NCI-H446 (cell line): ENCODE measurements around the gene AGAP3.
A peak's percentile ranks its signal among the peaks of the same experiment; 100 is the strongest.

ENCODE experiments used
- DNase-seq, 2 experiments: peaks; one replicate each; lab custom pipeline; 2025; lab: John Stamatoyannopoulos, UW

AGAP3 gene

DNA sequence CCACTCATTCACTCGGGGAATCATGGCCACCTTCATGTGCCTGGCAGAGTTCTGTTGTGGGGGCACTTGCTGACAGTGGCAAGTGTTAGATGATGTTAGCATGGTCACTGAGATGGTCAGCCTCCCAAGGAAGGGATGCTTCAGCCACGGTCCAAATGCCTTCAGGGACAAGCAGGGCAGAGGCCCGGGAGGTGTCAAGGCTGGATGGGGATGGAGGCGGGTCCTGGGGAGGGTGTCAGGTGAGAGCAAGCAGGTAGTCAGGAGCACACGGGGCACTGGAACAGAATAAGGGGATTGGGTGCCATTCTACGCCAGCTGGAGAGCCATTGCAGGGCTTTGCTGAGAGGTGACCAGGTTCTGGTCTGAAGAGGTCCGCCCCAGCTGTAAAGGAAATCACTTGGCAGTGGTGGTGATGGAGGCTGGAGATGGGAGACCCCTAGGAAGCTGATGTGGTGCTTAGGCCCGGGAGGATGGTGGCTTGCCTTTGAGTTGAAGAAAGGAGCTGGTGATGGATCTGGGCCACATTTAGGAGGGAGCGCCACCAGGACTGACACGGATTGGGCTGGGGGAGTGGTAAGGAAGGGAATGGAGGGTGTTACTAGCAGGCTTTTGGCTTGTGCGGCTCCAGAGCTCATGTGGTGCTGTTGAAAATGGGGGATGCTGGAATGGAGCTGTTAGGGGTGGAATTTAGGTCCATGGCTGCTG lies 24.1 kb downstream of the AGAP3 start:
- no peak for DNase-seq

DNA sequence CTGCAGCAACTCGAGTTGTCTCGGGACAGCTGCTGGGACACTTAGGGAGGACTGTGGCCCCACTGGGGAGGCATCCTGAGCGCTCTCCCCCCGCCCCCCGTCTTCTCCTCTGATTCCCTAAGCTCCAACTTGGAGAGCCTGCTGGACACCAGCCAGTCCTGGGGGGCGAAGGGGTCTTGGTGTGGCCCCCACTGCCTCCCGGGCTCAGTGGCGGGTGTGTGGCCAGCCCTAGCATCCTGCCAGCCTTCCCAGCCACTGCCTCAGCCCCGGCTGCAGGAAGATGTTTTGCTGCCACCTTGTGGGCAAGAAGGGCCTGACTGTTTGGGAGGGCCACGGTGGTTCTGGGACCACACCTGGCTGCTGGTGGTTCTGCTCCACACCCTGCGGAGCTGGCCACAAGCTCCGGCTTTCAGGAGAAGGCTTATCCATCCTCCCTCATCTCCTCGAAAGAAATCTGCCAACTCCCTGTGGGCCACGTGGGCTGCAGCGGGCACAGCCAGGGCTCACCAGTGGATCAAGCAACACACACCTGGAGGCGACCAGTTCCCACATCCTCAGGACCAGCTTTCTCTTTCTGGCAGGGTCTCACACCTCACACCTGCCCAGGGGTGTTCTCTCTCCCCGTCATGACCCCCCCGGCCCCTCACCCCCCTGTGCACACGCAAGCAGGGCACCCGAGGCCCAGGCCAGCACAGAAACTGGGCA lies 24.8 kb downstream of the AGAP3 start:
- DNase-seq = peak in 1 of 2 experiments; percentile 65

DNA sequence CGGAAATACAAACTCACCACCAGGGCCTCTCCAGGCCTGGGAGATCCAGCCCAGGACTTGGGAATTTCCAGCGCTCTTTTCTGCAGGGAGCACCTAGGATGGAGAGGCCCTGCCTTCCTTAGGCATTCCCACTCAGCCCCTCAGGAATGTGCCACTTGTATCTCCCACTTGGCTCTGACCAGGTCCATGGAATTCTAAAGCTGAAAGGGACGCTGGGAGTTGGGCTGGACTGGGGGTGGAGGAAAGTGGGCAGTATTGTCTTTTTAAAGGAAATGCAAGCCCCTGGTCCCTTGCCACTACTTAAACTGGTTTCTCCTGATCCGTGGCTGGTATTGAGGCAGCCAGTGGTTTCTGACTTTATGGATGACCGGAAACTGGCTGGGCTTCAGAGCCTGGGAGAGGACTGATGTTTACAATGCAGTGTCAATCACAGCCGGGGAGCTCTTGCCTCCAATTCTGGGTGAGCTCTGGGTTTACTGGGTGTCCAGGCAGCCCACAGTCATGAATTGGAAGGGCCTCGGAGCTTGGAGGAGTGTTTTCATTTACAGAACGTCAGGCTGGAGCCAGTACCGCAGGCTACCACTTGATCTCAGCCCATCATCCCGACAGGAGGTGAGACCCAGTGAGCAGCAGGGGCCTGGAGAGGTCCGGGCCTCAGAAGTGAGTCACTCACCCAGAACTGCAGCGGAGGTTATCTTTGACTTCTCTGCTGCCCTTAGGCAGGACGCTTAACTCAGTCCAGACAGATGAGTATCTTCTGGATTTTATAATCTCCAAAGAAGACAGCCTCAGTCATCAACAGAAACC lies 27.3 kb downstream of the AGAP3 start:
- no peak for DNase-seq

DNA sequence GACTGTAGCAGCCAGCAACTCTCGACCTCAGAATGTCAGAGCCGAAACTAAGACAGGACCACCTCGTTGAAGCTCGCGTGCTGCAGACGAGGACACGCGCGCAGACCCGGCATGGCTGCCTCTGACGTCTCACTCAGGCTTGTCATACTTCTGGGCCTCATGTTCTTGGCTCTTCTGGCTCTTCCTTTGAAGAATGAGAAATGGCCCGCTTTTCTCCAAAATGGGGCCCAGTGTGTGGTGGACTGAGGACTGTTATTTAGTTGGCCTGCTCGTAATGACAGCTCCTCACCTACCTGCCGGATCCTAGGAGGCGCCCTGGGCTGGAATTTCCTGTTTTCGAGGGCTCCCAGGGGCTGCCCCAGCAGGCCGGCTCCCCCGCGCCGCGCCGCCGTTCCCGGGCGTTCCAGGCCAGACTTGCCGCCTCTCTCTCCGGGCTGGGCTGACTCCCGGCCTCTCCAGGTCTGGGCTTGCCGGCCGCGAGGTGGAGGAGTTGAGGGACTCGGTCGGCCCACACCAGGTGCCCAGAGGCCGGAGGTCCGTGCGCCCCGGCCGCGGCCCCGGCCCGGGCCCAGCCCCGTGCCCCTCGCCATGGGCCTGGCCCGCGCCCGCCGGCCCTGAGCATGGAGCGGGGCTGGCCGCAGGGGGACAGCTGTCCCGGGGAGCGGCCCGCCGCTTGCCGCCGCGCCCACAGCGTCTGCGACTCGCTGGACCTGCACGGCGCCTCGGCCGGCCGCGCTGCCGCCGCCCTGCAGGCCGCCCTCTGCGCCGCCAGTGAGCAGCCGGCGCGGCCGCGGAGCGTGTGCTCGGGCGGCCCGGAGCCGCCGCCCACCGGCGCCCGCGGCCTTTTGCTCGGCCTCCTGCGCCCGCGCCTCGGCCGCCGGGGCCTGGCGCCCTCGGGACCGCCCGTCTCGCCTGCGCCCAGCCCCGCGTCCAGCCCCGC lies 28.1 kb downstream of the AGAP3 start:
- DNase-seq = no peak

DNA sequence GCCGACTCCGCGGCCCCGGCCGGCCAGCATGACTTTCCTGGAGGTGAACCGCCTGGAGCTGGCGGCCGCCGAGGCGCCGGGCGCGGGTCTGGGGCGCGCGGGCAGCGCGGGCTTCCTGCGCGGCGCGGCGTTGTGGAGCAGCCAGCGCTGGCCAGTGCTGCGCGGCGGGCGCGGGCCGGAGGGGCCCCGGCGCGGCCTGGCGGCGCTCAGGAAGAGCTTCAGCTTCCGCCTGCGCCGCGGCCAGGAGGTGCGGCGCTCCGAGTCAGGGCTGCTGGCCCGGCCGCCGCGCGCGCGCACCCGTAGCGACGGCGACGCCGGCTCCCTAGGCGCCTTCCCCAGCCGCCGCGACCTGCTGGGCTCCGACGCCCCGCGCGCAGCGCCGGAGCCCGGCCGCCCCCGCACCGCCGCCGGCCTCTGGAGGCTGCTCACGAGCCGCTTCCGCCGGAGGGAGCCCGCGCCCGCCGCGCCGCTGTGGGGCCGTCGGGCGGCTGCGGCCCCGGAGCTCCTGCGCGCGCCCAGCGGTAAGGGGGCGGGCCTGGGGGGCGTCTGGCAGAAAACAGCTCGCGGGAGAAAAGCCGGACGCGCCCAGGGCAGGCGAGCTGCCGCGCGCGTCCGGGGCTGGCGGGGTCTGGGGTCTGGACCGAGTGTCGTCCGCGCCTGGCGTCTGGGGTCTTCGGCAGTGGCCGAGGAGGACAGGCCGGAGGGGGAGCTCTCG lies 29.0 kb downstream of the AGAP3 start:
- no peak for DNase-seq

DNA sequence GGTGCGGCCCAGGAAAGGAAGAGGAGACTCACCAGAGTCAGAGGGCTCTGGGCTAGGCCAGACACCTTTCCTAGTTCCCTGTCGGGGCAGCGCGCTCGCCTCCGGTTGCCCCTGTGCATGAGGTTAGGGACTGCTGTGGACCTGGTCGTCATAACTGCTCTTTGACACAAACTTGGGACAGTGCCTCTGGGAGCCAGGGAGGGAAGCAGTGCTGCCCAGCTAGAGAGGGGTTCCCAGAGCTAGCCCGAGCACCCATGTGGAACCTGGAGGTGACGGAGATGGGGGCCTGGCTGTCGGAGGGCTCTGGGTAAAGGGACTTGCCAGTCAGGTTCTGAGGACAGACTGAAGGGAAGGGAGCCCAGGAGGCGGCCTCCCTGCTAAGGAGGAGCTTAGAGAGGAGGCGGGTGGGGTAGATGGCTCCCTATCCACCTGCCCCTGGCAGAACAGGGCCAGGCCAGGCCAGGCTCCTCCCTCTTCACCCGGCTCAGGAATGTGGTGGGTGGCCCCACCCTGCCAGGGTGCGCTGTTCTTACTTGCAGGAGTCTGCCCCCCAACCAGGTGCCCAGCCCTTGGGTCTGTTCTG lies 29.7 kb downstream of the AGAP3 start:
- DNase-seq = no peak

DNA sequence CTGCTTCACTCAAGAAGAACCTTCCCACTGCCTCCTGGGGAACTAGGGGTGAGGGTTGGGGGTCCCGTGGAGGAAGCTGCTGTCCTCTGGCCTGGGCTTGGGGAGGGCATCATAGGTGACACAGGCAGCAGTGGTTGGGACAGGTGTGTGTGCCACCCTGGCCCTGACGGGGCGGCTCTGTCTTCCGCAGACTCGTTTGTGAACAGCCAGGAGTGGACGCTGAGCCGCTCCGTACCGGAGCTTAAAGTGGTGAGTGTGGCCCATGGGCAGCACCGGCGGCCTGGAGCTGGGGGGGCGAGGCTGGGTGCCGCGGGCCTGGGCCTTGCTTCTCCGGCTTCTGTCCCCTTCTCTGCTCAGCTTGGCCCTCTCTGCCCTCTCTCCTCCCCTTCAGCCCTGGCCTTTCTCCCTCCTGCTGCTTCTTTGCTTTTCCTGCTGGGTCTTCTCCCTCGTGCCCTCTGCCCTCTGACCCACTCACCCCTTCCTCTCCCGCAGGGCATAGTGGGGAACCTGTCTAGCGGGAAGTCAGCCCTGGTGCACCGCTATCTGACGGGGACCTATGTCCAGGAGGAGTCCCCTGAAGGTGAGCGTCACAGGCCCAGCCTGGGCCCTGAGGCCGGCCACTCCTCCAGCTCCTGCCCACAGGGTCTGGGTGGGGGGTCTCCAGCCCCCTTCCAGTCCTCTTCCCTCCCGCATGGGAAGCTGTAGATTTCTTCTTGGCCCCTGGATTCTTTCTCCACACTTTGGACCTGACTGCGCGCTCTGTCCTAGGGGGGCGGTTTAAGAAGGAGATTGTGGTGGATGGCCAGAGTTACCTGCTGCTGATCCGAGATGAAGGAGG lies 30.5 kb downstream of the AGAP3 start:
- no peak for DNase-seq

DNA sequence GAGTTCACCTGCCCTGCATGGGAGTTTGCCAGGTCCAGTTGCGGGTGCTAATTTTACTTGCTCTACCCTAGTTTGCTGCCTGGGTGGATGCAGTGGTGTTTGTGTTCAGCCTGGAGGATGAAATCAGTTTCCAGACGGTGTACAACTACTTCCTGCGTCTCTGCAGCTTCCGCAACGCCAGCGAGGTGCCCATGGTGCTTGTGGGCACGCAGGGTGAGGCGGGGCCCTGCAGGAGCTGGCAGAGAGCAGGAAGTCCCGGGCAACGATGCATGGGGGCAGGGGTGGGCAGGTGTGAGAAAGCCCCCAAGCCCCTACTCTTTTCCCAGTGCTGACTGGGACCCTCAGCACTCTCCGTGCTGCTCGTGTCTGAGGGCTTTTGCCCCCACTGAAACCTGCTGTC lies 31.3 kb downstream of the AGAP3 start:
- DNase-seq = no peak

DNA sequence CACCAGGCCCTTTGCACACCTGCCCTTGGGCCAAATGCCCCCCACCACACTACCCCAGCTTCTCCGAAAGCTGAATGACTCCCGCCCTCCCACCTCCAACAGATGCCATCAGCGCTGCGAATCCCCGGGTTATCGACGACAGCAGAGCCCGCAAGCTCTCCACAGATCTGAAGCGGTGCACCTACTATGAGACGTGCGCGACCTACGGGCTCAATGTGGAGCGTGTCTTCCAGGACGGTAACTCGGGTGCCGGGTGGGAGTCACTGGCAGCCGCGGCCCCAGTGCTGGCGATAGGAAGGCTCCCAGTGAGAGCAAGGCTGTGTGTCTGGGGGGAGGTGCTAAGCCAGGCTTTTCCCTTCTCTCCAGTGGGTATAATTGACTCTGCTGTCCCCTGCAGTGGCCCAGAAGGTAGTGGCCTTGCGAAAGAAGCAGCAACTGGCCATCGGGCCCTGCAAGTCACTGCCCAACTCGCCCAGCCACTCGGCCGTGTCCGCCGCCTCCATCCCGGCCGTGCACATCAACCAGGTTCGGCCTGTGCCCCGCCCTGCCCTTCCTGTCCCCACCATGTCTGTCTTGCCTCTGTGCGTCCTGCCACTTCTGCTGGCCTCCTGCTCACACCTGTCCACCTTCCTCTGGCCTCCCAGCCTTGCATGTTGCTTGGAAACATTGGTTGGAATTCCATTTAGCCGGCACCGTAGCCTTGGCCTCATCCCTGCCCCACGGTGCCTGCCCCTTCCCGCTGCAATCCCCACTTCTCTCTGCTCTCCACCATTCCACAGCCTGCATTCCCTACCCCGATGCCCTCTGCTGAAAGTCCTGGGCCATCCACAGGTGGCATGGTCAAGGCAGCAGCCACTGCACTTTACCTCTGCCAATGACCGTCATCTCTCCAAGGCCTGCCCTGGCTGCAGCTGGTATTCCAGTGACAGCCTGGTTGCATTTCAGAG lies 32.1 kb downstream of the AGAP3 start:
- DNase-seq = no peak

DNA sequence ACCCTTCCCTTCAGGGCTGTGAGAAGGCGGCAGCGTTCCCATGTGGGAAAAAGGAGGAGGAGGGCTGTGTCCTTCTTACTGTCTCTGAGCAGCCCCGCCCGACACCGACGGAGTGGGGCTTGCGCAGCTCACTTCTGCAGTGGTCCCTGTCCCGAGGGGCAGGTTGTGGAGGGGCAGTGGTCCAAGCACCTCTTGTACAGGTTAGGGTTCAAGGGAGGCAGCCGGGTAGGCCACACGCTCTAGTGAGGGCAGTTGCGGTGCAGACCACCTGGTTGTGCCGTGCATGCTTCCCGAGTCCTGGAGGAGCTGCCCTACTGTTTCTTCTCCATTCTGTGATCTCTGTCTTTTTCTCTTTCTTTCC lies 32.8 kb downstream of the AGAP3 start:
- no peak for DNase-seq

DNA sequence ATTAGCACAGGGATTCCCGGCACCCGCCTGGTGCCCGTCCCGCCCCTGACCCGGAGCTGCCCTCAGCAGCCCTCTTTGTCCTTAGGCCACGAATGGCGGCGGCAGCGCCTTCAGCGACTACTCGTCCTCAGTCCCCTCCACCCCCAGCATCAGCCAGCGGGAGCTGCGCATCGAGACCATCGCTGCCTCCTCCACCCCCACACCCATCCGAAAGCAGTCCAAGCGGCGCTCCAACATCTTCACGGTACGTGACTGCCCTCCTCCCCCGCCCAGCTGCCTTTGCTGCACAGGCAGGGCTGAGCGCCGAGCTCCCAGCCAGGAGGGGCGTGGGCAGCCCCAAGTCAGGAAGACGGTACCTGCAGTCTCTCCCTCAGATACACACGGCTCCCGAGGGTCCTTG lies 33.6 kb downstream of the AGAP3 start:
- no peak for DNase-seq

DNA sequence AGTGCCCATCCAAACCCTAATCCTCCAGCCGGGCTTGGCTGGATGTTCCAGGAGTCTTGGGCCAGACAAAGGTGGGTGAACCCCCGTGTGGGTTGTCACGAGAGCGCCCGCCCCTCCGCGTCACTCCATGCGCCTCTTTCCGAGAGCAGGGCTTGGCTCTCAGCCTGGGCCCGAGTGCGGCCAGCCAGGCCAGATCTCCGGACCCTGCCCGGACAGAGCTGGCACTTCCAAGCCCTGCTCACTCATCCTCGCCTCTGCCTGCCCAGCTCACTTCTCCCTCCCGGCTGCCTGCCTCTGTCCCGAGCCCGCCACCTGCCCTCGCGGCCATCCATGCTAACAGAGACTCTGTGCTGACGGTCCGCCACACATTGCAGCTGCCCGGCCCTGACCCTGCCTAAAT lies 34.6 kb downstream of the AGAP3 start:
- DNase-seq = no peak

DNA sequence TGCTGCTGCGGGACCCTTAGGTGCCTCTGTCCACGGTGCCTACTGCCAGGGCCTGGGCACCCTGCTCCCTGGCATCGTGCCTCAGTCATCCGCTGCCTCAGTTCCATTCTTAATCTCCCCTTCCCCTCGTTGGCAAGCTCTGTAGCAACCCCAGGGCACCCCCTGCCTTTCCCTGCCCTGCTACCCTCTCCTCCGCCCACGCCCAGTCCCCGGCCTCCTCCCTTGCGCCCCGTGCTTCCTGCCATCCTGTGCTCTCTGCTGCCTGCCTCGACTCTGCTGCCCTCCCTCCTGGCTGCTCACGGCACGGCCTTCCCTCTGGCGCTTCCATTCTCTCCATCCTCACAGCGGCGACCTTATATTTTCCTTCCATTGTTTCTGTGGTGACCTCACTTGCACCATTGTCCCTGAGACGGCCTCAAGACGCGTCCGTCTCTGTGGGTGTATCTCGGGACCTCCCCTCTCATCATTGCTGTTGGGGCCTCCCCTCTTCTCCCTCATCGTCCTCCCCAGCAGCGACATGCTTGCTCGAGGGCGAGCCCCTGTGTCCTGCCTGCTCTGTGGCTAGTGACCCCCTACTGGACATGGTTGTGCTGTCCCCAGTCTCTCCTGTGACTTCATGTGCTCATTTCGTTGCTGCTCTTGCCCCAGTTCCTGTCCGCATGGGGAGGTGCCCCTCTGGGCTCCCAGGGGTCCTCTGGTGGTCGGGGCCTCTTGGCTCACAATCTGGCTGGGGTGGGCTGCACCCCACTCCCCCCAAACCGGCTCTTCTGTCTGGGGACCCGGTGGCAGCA lies 35.3 kb downstream of the AGAP3 start:
- no peak for DNase-seq

DNA sequence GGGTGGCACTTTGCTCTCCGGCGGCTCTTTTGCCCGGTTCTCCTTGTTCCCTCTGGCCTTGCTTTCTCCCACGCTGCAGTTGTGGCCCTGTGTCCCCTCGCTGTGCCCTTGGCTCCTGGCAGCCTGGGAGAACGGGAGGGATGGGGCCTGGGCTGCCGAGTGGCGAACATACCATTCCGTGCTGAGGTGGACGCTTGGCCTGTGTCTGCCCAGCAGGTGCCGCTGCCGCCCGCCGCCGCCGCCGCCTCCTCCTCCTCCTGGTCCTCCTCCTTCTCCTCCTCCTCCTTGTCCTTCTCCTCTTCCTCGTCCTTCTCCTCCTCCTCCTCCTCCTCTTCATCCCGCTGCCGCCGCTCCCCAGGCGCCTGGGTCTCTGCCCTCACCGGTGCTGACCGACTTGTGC lies 36.0 kb downstream of the AGAP3 start:
- no peak for DNase-seq

DNA sequence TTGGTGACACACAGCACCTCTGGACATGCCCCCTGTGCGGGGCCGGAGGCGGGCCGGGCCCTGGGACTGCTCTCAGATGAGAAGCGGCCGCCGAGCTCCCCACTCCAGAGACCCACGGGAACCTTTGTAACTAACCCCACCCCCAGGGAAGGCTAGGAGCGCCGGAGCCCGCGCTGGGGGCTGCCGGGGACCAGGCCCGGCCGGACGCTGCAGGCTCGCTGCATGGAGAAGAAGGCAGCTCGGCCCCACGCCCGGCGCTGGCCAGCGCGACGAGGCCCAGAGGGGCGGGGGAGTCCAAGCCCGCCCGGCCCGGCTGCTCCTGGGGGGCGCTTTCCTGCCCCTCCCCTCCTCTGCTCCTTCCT lies 36.5 kb downstream of the AGAP3 start:
- DNase-seq = no peak

DNA sequence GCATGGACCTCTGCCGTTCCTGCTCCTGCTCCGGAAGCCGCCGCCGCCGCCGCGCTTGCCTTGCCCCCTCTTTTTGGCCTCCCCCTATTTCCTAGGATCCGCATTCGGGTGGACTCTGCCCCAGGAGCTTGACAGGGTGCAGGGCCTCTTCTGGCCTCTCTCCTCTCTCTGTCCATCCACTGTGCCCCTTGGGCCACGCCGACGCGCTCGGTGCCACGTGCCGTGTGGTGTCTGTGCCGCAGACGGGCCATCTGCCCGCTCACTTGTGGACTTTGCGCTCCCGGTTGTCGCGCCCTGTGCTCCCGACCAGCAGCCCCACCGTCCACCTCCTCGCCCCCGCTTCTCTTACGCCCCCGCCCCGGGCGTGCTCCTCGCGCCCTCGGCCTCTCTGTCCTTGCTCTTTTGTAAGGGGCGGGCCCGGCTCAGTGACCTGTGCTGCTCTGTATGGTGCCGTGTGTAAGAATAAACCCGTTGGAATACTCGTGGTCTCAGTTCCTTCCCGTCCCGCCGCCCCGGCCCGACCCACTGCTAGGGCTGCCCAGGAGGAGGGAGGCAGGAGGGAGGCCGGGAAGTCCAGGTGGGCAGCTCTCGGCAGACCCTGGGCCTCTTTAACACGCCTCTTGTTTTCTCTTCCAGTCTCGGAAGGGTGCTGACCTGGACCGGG lies 37.0 kb downstream of the AGAP3 start:
- no peak for DNase-seq

DNA sequence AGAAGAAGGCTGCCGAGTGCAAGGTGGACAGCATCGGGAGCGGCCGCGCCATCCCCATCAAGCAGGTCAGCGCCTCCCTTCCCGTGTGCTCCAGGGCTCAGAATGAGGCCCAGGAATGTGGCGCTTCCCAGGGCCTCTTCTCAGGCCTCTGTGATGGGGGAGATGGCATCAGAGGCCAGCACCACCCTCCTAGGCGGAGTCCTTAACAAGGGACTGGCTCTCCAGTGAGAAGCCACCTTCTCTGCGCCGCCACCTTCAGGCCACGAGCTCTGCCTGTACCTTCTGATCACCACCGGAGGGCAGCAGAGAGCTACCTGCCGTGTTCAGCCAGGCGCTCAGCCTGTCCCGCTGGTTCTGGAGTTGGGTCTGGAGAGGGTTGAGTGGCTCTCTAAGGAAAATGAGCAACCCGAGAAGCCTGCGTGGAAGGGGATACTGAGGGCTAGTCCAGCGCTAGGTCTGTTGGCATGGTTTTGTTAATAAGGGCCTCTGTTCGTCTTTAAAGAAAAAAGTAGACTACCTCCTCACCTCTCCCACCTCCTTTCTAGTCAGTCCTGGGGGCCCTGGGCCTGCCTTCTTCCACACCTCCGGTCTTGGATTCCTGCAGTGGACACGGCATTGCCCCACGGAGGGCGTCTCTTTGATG lies 37.7 kb downstream of the AGAP3 start:
- peak; percentile 24 to 74 for DNase-seq
